Measurements from ENCODE around the gene DPP3. TPM values are rescaled to one million over a fixed set of nuclear protein-coding genes. Genes with fewer than 3 reads are reported as not detected.

The DPP3 gene
- polyA plus RNA-seq, 1 of the 3 experiments (the other 2 are of a cell fraction): 70.6 TPM

GRCh38 chr11:66469441-66469840 lies 10.8 kb upstream of the DPP3 start (continued):
- TF ChIP-seq CTCF (IDR thresholded peaks at IDR 0.05) (no peak), CHD2 (IDR thresholded peaks at IDR 0.05; ENCODE audit: low read length, partially characterized antibody) (no peak), RXRA (IDR thresholded peaks at IDR 0.05; ENCODE audit: borderline replicate concordance, low read depth) (no peak), EP300 (IDR thresholded peaks at IDR 0.05; ENCODE audit: borderline replicate concordance in 1 of 2, low read depth in 1 of 2, low read length in 1 of 2) (no peak), RAD21 (IDR thresholded peaks at IDR 0.05; ENCODE audit: low read length) (no peak)

- Histone ChIP-seq H3K36me3 (replicated peaks in 1 of 2; ENCODE audit: control insufficient read depth in 1 of 2, insufficient read depth in 2 of 2, low read length in 1 of 2) (peaks cover 6 to 17% of the 10 kb centered on the region in 2 experiments), H3K9me2 (no peaks in the 10 kb centered on the region), H3F3A (replicated peaks; ENCODE audit: insufficient read depth) (no peaks in the 10 kb centered on the region), H3K9me3 (no peaks in the 10 kb centered on the region), H3K4me2 (no peak overlapping the region), H3K79me2 (ENCODE audit: insufficient read depth) (peaks cover 8% of the 10 kb centered on the region; the same call in 1 of the 2 replicates), H3K27ac (ENCODE audit: low read depth in 2 of 2, low read length in 1 of 2) (no peak overlapping the region), H4K20me1 (ENCODE audit: insufficient read depth) (no peaks in the 10 kb centered on the region), H3K4me1 (ENCODE audit: control insufficient read depth in 1 of 2, insufficient read depth in 2 of 2, low read depth in 1 of 2, low read length in 1 of 2) (peaks cover 5 to 16% of the 10 kb centered on the region in 2 experiments; a peak in 3 of 4 replicates), H3K9ac (no peak overlapping the region), H3K4me3 (ENCODE audit: low read depth in 2 of 2, low read length in 1 of 2) (no peak overlapping the region), H2AFZ (ENCODE audit: low read depth) (no peak overlapping the region), H3K27me3 (ENCODE audit: insufficient read depth) (no peaks in the 10 kb centered on the region)
- CTCF ChIA-PET: interaction anchor here (1.5 to 4.5 kb wide), 3 partner anchors 9 to 52 kb away, joined by 5 to 32 read pairs (median 6); partner anchors contain the start of genes DPP3 and MRPL11
- WGBS (ENCODE audit: low lambda C conversion rate): 94% methylated on average over 3 of the region's 3 CpGs
- POLR2A ChIA-PET: interaction anchor here (2.7 kb wide), 1 partner anchor 9 kb away, joined by 17 read pairs; the partner anchor contains the start of gene DPP3
- DNase-seq: no peak
- TF ChIP-seq EZH2phosphoT487 (IDR thresholded peaks at IDR 0.05; ENCODE audit: borderline replicate concordance, low read depth) (no peak), IRF3 (IDR thresholded peaks at IDR 0.05; ENCODE audit: low read depth, low read length) (no peak), FOXJ3 (CRISPR knock-in tag; IDR thresholded peaks at IDR 0.05) (no peak), EP300 (IDR thresholded peaks at IDR 0.05; ENCODE audit: borderline replicate concordance in 1 of 2, low read depth in 1 of 2, low read length in 1 of 2) (no peak), ZBTB33 (IDR thresholded peaks at IDR 0.05; ENCODE audit: borderline replicate concordance, low read depth) (no peak), FOSL2 (IDR thresholded peaks at IDR 0.05; ENCODE audit: borderline replicate concordance, low read depth) (no peak), USF2 (IDR thresholded peaks at IDR 0.05; ENCODE audit: borderline replicate concordance, low read depth, low read length) (no peak), USF1 (IDR thresholded peaks at IDR 0.05; ENCODE audit: borderline replicate concordance, low read depth) (no peak), YY1 (IDR thresholded peaks at IDR 0.05; ENCODE audit: low read depth) (no peak), RXRA (IDR thresholded peaks at IDR 0.05; ENCODE audit: borderline replicate concordance, low read depth) (no peak), GABPA (IDR thresholded peaks at IDR 0.05; ENCODE audit: low read depth) (no peak), NRF1 (IDR thresholded peaks at IDR 0.05; ENCODE audit: low read depth, low read length) (no peak), SIN3A (IDR thresholded peaks at IDR 0.05; ENCODE audit: borderline replicate concordance, low read depth, low read length) (no peak), ELF1 (IDR thresholded peaks at IDR 0.05) (no peak), NFIC (IDR thresholded peaks at IDR 0.05; ENCODE audit: borderline replicate concordance) (no peak), MEF2A (IDR thresholded peaks at IDR 0.05; ENCODE audit: borderline replicate concordance, low read depth) (no peak), CHD2 (IDR thresholded peaks at IDR 0.05; ENCODE audit: low read length, partially characterized antibody) (no peak), FOXM1 (IDR thresholded peaks at IDR 0.05; ENCODE audit: low read depth) (no peak), SMC3 (IDR thresholded peaks at IDR 0.05; ENCODE audit: low read depth, low read length) (no peak), TCF12 (IDR thresholded peaks at IDR 0.05) (no peak)
These were observed 10.2 kb upstream of the DPP3 start for GRCh38 chr11:66470015-66470414.
